ENCODE data around the gene TPX2.

Gene TPX2

DNA sequence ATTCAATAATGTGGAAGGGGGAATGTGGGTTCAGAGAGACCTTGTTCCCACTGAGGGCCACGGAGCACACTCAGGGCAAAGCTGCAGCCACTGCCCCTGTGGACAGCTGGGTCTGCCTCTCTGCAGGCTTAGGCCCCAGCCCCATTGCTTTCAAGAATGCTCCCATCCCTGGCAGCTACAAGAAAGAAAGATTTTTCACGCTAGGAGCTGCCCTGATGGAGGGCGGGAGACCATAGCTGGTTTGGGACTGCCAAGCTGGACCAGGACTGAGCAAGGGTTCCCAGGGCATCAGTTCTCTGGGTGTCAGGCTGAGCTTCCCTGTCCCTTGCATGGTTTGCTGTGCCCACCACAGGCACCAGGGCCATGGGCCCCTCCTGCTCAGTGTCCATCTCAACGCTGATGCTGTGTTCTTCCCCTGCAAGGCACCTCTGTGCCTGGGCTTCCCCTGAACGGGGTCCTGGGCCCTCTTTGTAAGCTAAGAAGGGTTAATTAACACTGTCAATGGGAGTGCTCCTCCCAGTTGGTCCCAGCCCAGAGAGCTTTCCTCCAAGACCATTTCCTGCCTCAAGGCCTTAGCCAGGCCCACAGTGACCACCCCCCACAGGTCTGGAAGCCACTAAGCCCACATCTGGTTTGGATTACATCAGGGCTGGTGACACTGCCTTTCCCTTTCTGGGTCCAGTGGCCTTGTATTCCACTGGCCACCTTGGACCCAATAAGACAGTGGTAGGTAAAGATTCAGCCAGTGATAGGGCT, 97.9 kb downstream of the TPX2 start:
- DNase-seq = no peak

DNA sequence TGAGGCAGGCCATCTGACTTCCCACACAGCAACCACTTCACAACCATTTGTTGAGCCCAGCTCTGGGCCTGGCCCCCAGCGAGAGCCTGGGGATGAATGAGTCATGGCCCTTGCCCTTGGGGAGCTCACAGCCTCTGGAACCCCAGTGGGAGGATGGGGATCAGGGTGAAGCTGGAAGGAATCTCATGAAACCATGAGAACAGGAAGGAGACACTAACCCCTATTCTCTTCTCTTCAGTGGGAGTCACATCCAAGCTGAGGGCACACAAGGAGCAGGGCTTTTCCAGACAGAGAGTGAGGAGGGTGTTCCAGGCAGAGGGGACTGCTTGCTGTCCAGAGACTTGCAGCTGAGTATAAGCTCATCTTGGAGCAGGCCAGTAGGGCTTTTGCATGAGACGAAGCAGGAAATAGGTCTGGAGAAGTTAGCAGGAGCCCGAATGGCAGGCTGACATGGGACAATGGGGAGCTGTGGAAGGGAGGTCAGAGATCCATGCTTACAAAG, 98.9 kb downstream of the TPX2 start:
- no peak for DNase-seq

- DNase-seq = no peak
These were observed 99.7 kb downstream of the TPX2 start for GRCh38 chr20:31838646-31839292.

- no peak for DNase-seq
These were observed 100.8 kb downstream of the TPX2 start for GRCh38 chr20:31839782-31840487.

DNA sequence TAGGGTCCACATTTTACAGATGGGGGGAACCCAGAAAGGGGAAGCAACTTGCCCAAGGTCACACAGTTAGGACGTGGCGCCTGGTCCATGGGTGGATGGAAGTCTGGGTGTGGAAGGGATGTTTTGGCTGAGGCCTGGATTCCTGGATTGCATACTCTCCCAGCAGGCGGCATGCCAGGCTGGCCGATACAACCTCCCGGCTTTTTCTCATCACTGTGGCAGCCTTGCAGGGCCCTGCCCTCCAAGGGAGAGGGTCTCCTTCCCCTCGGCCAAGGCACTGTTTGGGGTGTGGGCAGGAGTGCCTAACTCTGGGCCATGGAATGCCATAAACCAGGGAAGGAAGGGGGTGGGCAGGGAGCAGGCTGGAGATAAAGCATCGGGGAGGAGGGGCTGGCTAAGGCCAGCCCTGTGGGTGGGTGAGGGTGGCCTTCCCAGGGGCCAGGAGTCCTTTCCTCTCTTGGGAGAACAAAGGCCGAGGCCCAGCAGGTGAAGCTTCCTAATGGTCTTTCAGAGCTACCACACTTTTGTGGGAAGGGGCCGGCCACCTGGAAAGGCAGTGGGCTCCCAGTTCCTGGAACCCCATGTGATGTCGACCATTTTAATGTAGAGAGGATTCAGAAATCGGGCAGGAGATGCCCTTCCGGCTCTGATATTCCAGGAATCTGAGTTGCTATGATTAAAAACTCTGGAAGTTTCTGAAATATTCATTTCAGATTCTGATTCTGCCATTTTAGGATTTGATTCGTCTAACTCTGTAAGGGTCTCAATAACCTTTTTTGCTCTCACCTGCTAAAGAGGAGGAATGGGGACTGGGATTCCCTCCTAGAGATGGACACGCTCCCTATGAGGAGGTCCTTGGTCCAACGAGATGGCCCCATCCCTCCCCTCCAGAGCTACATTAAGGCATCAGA, 102.1 kb downstream of the TPX2 start:
- DNase-seq = no peak

DNA sequence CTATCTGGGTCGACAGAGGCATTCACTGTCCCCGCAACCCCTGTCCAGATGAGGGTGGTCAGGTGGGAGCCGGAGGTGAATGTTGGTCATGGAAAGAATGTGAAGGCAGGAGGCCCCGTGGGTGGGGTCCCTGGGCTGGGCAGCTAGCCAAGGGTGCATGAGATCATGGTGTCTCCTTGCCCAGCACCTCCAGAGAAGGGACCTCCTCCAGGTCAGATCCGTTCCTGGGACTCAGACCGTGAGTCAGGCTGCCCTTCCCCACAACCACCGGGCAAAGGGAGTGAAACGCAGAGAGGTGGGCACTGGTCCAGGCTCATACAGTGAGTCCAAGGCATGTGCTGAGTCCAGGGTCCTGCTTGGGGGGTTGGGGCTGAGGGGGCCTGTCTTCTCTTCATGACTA, 102.8 kb downstream of the TPX2 start:
- DNase-seq = no peak

DNA sequence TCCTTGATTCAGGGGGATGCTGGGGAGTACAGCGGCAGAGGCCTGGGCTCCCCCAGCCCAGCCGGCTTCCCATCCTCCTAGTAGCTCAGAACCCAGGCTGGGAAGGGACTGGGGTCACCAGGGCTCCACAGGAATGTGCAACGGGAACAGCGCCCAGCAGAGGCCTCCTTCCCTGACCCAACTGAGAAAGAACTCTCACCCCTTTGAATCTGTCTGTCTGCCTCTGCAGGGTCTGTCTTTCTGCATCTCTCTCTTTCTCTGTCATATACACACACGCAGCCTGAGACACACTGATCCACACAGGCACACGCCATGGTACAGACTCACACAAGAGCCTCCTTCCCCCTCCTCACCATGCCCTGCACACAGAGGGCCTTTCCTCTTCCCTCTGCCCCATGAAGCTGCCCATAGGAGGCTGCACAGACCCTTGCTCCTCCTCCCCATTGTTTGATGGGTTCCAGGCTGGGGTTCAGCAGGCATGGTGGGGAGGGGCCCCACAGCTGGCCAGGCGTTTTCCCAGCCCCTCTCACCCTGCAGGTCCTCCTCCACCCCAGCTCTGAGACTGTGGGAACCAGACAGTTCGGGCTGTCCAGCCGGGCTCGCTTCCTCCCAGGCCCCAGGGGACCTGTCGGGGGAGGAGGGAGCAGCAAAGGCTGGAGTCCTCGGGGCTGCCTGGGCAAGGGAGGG, 103.5 kb downstream of the TPX2 start:
- no peak for DNase-seq

GRCh38 chr20:31843288-31843687, 104.2 kb downstream of the TPX2 start:
- no peak for DNase-seq

GRCh38 chr20:31843881-31844280, 104.8 kb downstream of the TPX2 start:
- no peak for DNase-seq

GRCh38 chr20:31844737-31845299, 105.7 kb downstream of the TPX2 start:
- DNase-seq = no peak

DNA sequence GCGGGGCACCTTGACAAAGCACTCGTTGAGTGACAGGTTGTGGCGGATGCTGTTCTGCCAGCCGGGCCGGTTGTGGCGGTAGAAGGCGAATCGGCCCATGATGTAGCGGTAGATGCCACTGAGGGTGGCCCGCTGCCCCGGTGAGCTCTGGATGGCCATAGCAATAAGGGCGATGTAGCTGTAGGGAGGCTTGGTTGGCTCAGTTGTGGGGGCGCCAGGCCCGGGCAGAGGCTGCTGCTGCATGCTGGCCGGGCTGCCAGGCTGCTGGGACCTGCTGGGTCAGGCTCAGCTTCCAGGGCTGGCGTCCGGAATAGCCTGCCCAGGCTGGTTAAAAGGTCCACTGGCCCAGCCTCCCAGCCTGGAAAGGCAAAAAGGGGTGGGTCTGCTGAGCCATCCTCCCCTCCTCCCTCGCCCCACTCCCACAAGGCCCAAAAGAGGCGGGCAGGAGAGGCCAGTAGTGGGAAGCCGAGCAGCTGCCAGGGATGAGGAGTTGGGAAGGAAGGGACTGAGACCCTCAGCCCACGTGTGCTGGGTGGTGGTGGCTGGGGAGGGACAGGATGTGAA, 106.3 kb downstream of the TPX2 start, which contains the start of gene FOXS1:
FOXS1 (minus strand) TSS at position 305 of the 564 bp plus-strand sequence; CDS start at position 243, 62 bp downstream.
- no peak for DNase-seq

- no peak for DNase-seq
These were observed 107.7 kb downstream of the TPX2 start for GRCh38 chr20:31846793-31847138.

- DNase-seq = no peak
These were observed 109.3 kb downstream of the TPX2 start for GRCh38 chr20:31848088-31848999.

- no peak for DNase-seq
These were observed 110.3 kb downstream of the TPX2 start for GRCh38 chr20:31849306-31849930.
